Coronary artery (tissue), 2 donors: ENCODE measurements around the gene ABHD18.
"Not testable (repeated sequence)": the region's sequence is repeated elsewhere in the genome, so short reads cannot be mapped to it uniquely, and the experiment has no call there.

Experiments
- DNase-seq: peaks from one replicate; pipeline ENCODE4 v3.0.0-alpha.2; 2017; ENCODE audit warnings: low spot score
- H3K27ac ChIP-seq, 2 donors: fragments of 200-600 bp; sonication (generic); one replicate each; pipeline ENCODE4 v1.5.1; 2016 to 2019
- H3K4me3 ChIP-seq: fragments of 200-600 bp; sonication (generic); 2 replicates; pipeline ENCODE4 v1.5.1; 2016; ENCODE audit warnings: mild to moderate bottlenecking, moderate library complexity
- CTCF ChIP-seq: fragments of 200-600 bp; sonication (generic); IDR thresholded peaks from one replicate; pipeline ENCODE4 v1.5.1; 2019; ENCODE audit warnings: antibody characterized with exemption

The ABHD18 gene

GRCh38 chr4:127975121-127975770, 10.0 kb downstream of the ABHD18 start:
- no peak for DNase-seq
- Histone ChIP-seq H3K4me3 (no peak overlapping the region), H3K27ac (no peak overlapping the region)
- TF ChIP-seq CTCF, result no peak

DNA sequence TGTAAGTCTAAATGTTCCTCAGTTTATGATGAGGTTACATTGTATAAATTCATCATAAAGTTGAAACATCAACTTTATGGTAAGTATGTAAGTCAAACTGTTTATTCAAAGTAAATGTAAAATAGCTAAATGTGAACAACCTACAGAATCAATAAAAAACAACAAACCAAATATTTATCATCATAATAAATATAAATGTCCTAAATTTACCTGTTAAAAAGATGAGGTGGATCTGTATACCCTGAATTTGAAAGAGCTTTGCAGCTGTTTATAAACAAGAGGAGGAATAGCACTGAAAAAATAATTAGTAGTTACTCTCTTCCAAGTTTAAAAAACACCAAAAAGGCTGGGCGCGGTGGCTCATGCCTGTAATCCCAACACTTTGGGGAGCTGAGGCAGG, 13.7 kb downstream of the ABHD18 start:
- TF ChIP-seq CTCF, result no peak
- Histone ChIP-seq H3K27ac (no peak overlapping the region), H3K4me3 (no peak overlapping the region)
- DNase-seq, result no peak

GRCh38 chr4:127982445-127982844, 17.2 kb downstream of the ABHD18 start:
- Histone ChIP-seq H3K4me3 (no peak overlapping the region), H3K27ac (no peak overlapping the region)
- TF ChIP-seq CTCF, result no peak
- no peak for DNase-seq

DNA sequence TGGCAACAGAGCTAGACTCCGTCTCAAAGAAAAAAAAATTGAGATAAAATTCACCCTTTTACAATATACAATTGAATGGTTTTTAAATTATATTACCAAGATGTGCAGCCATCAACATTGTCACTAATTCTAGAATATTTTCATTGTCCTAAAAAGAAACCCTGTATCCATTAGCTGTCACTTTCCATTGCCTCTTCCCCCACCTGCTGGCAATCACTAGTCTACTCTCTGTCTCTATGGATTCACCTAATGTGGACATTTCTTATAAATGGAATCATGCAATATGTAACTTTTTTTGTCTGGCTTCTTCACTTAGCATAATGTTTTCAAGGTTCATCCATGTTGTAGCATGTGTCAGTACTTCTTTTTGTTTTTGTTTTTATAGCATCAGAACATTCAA, 20.8 kb downstream of the ABHD18 start:
- DNase-seq, result no peak
- no peak overlapping the region for H3K27ac ChIP-seq
- no peak overlapping the region for H3K4me3 ChIP-seq
- TF ChIP-seq CTCF, result no peak

GRCh38 chr4:127988638-127989037, 23.4 kb downstream of the ABHD18 start:
- TF ChIP-seq CTCF, result no peak
- DNase-seq, result no peak
- H3K4me3 ChIP-seq, result no peak overlapping the region
- no peak overlapping the region for H3K27ac ChIP-seq

- DNase-seq, result no peak
- TF ChIP-seq CTCF, result no peak
- Histone ChIP-seq H3K27ac (no peak overlapping the region), H3K4me3 (no peak overlapping the region)
Observed at GRCh38 chr4:127993151-127993550, 27.9 kb downstream of the ABHD18 start.

DNA sequence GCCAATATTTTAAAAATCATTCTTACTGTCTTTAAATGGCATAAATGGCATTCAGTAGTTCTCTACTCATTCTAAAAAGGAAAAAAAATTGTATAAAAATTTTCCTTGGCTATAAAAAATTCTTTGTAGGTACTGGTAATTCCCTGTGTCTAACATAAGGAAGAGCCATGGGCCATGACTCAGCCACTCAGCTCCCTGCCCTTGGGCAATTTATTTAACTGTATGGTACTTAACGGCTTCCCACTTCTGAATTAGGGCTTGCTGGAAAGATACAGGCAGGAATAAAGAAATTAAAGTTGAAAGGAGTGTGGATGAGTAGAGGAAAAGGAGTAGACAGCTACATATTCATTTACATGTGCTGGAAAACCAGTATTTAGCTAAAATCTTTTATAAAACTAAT, 30.6 kb downstream of the ABHD18 start:
- Histone ChIP-seq H3K27ac (no peak overlapping the region), H3K4me3 (no peak overlapping the region)
- DNase-seq, result no peak
- no peak for TF ChIP-seq CTCF

GRCh38 chr4:127996521-127996920, 31.3 kb downstream of the ABHD18 start:
- not testable (repeated sequence) for H3K27ac ChIP-seq, H3K4me3 ChIP-seq, DNase-seq
